ENCODE results near the gene EDRF1. TPM values are rescaled to one million over a fixed set of nuclear protein-coding genes. Genes with fewer than 3 reads are reported as not detected.

The EDRF1 gene
- total RNA-seq, 2 donors from 2014 or later = 14.2 to 28.6 TPM

GRCh38 chr10:125782616-125783015 lies 63.1 kb downstream of the EDRF1 start:
- DNase-seq (ENCODE audit: low spot score) (no peak), ATAC-seq (ENCODE audit: insufficient number of reproducible peaks, low FRiP score, low read depth) (no peak)
- H3K9me3 ChIP-seq = no peaks in the 10 kb centered on the region
- H3K27ac ChIP-seq = no peak overlapping the region
- no peak for TF ChIP-seq CTCF (IDR thresholded peaks at IDR 0.05)
- no peaks in the 10 kb centered on the region for H3K27me3 ChIP-seq (replicated peaks; ENCODE audit: insufficient read depth)
- H3K4me3 ChIP-seq = no peak overlapping the region
- H3K36me3 ChIP-seq = no peaks in the 10 kb centered on the region
- H3K4me1 ChIP-seq (ENCODE audit: control insufficient read depth in 1 of 2, low read depth in 2 of 2) = no peaks in the 10 kb centered on the region

DNA sequence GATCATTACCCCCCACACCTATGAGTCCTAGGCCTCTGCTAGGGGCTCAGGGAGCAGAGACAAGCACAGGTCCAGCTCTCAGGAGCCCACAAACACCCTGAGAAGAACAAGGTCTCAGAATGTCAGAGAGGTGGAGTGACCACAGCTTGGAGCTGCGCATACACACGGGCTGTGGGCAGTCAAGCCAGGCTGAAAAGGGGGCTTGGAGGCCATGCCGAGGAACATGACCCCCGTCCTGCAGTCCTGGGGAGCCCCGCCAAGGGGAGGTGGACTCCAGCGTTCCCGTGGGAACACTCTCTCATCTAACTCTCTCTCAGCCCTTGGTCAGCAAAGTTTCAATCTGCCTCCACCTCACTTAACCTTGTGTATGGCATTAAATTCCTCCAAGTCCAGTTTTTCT lies 63.9 kb downstream of the EDRF1 start:
- H3K9me3 ChIP-seq = no peaks in the 10 kb centered on the region
- no peak for ATAC-seq (ENCODE audit: insufficient number of reproducible peaks, low FRiP score, low read depth)
- H3K27ac ChIP-seq = no peak overlapping the region
- DNase-seq (ENCODE audit: low spot score) = no peak
- H3K27me3 ChIP-seq (replicated peaks; ENCODE audit: insufficient read depth) = no peaks in the 10 kb centered on the region
- H3K4me1 ChIP-seq (ENCODE audit: control insufficient read depth in 1 of 2, low read depth in 2 of 2) = no peaks in the 10 kb centered on the region
- no peak for TF ChIP-seq CTCF (IDR thresholded peaks at IDR 0.05)
- no peaks in the 10 kb centered on the region for H3K36me3 ChIP-seq
- no peak overlapping the region for H3K4me3 ChIP-seq

DNA sequence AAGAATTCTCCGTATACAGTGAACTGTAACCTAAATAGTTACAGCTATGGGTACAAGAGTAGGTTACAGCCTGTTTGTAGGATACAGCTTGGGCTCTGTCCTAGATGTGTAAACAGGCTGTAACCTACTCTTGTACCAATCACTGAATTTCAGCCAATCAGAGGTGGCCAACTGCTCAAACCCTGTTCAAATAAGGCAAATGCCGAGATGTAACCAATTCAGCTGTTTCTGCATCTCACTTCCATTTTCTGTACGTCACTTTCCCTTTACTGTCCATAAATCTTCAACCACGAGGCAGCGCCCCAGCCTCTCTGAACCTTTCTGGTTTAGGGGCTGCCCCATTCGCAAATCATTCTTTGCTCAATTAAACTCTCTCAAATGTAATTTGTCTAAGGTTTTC lies 64.4 kb downstream of the EDRF1 start:
- Histone ChIP-seq H3K27me3 (replicated peaks; ENCODE audit: insufficient read depth) (no peaks in the 10 kb centered on the region), H3K4me1 (ENCODE audit: control insufficient read depth in 1 of 2, low read depth in 2 of 2) (no peaks in the 10 kb centered on the region), H3K36me3 (no peaks in the 10 kb centered on the region), H3K9me3 (no peaks in the 10 kb centered on the region), H3K4me3 (no peak overlapping the region), H3K27ac (no peak overlapping the region)
- ATAC-seq (ENCODE audit: insufficient number of reproducible peaks, low FRiP score, low read depth) (no peak), DNase-seq (ENCODE audit: low spot score) (no peak)
- no peak for TF ChIP-seq CTCF (IDR thresholded peaks at IDR 0.05)

DNA sequence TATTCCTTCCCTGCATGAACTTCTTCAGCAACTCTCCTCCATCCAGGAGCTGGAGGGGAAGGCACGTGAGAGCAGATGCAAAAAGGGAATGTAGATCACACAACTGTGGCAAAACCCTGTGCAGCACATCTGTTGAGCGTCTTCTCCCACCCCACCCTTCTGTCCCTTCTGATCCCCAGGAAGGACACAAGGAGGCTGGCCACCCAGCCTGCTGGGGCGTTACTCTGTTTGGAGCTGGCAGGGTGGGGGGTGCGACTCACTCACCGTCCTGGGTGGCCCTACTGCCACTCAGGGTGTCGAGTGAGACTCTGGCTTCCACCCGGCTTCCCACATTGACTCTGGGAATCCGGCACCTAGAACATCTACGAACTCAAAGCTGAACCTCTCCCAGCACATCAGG lies 66.3 kb downstream of the EDRF1 start:
- H3K27me3 ChIP-seq (replicated peaks; ENCODE audit: insufficient read depth) = no peaks in the 10 kb centered on the region
- no peaks in the 10 kb centered on the region for H3K36me3 ChIP-seq
- H3K27ac ChIP-seq = no peak overlapping the region
- ATAC-seq (ENCODE audit: insufficient number of reproducible peaks, low FRiP score, low read depth) (no peak), DNase-seq (ENCODE audit: low spot score) (no peak)
- H3K4me1 ChIP-seq (ENCODE audit: control insufficient read depth in 1 of 2, low read depth in 2 of 2) = no peaks in the 10 kb centered on the region
- no peak for TF ChIP-seq CTCF (IDR thresholded peaks at IDR 0.05)
- H3K4me3 ChIP-seq = no peak overlapping the region
- no peaks in the 10 kb centered on the region for H3K9me3 ChIP-seq

- peaks cover 10% of the 10 kb centered on the region for H3K36me3 ChIP-seq
- no peaks in the 10 kb centered on the region for H3K9me3 ChIP-seq
- H3K4me3 ChIP-seq = no peak overlapping the region
- no peaks in the 10 kb centered on the region for H3K27me3 ChIP-seq (replicated peaks; ENCODE audit: insufficient read depth)
- ATAC-seq (ENCODE audit: insufficient number of reproducible peaks, low FRiP score, low read depth) = no peak
- no peak for TF ChIP-seq CTCF (IDR thresholded peaks at IDR 0.05)
- H3K4me1 ChIP-seq (ENCODE audit: control insufficient read depth in 1 of 2, low read depth in 2 of 2) = no peaks in the 10 kb centered on the region
- no peak overlapping the region for H3K27ac ChIP-seq
- DNase-seq (ENCODE audit: low spot score) = no peak
Observed at GRCh38 chr10:125788156-125789034, 68.9 kb downstream of the EDRF1 start.

Measured in thoracic aorta (tissue), 2 donors.